Hepatocyte (in vitro differentiated cells): ENCODE results near the gene OR2L8. TPM values are rescaled to one million over a fixed set of nuclear protein-coding genes. Genes with fewer than 3 reads are reported as not detected.

Source experiments
- DNase-seq: peaks from one replicate; pipeline ENCODE4 v3.0.0-alpha.2; 2016; ENCODE audit warnings: low spot score
- H2AFZ ChIP-seq: fragments of 200-600 bp; sonication (generic); 2 replicates; pipeline ENCODE4 v1.6.0; 2016; ENCODE audit warnings: antibody characterized with exemption, mild to moderate bottlenecking
- H3K27ac ChIP-seq: fragments of 200-600 bp; sonication (generic); 2 replicates; pipeline ENCODE4 v1.5.1; 2016; ENCODE audit warnings: mild to moderate bottlenecking
- H3K27me3 ChIP-seq: fragments of 200-600 bp; sonication (generic); 2 replicates; pipeline ENCODE4 v1.6.1; 2016
- H3K36me3 ChIP-seq: fragments of 200-600 bp; sonication (generic); replicated peaks from 2 replicates; pipeline ENCODE4 v1.5.1; 2016; ENCODE audit warnings: low read depth; ENCODE audit not compliant: insufficient read depth
- H3K4me1 ChIP-seq: fragments of 200-600 bp; sonication (generic); 2 replicates; pipeline ENCODE4 v1.5.1; 2016; ENCODE audit warnings: mild to moderate bottlenecking, moderate library complexity; ENCODE audit not compliant: insufficient read depth
- H3K4me2 ChIP-seq: fragments of 200-600 bp; sonication (generic); 2 replicates; pipeline ENCODE4 v1.6.0; 2016
- H3K4me3 ChIP-seq: fragments of 200-600 bp; sonication (generic); 2 replicates; pipeline ENCODE4 v1.5.1; 2016; ENCODE audit warnings: mild to moderate bottlenecking
- H3K79me2 ChIP-seq: fragments of 200-600 bp; sonication (generic); 2 replicates; pipeline ENCODE4 v1.6.0; 2017; ENCODE audit warnings: mild to moderate bottlenecking
- H3K9me2 ChIP-seq: fragments of 200-600 bp; sonication (generic); replicated peaks from 2 replicates; pipeline ENCODE4 v1.6.0; 2017; ENCODE audit warnings: mild to moderate bottlenecking; ENCODE audit not compliant: insufficient read depth
- H3K9me3 ChIP-seq: fragments of 200-600 bp; sonication (generic); 2 replicates; pipeline ENCODE4 v1.5.1; 2016; ENCODE audit warnings: low read depth, mild to moderate bottlenecking
- H4K20me1 ChIP-seq: fragments of 200-600 bp; sonication (generic); 2 replicates; pipeline ENCODE4 v1.6.0; 2016; ENCODE audit warnings: mild to moderate bottlenecking; ENCODE audit not compliant: insufficient read depth, poor library complexity, severe bottlenecking
- CTCF ChIP-seq: fragments of 200-600 bp; sonication (generic); IDR thresholded peaks from 2 replicates; pipeline ENCODE4 v1.5.1; 2016; ENCODE audit warnings: antibody characterized with exemption, mild to moderate bottlenecking; ENCODE audit not compliant: poor library complexity
- EZH2 ChIP-seq: fragments of 200-600 bp; sonication (generic); IDR thresholded peaks from 2 replicates; pipeline ENCODE4 v1.6.1; 2016; ENCODE audit warnings: antibody characterized with exemption, mild to moderate bottlenecking, borderline replicate concordance
- EZH2phosphoT487 ChIP-seq: fragments of 200-600 bp; sonication (generic); IDR thresholded peaks from one replicate; pipeline ENCODE4 v1.6.1; 2018; ENCODE audit warnings: antibody characterized with exemption, mild to moderate bottlenecking, low read depth, moderate library complexity; ENCODE audit not compliant: unreplicated experiment, severe bottlenecking
- WGBS: methylation state at CpG from one replicate; pipeline ENCODE4 v1.1.6; 2016; ENCODE audit warnings: low lambda C conversion rate; ENCODE audit errors: missing lambda C conversion rate; 5-methylcytosine and 5-hydroxymethylcytosine counted together
- polyA plus RNA-seq: library from polyadenylated mRNA; unstranded; fragments of >200 nt; fragmentation: Nextera tagmentation; extraction: Ambion mirVana; gene quantifications from 2 replicates; pipeline ENCODE4 v1.2.1, GENCODE V29; 2016
- small RNA-seq: library from RNA; depleted of rRNA; stranded (forward); fragments of <200 nt; gene quantifications from one replicate; pipeline ENCODE3, GENCODE V24; 2014
- total RNA-seq: library from RNA; depleted of rRNA; stranded (reverse); fragments of >200 nt; gene quantifications from 2 replicates; pipeline ENCODE4 v1.2.3, GENCODE V29; 2014

The OR2L8 gene
- total and polyA plus RNA-seq, 2 experiments from 2014 or later, result not detected

- H3K79me2 ChIP-seq, result no peaks in the 10 kb centered on the region
- no peak overlapping the region for H3K4me3 ChIP-seq
- no peak overlapping the region for H3K27ac ChIP-seq
- H3K27me3 ChIP-seq, result no peaks in the 10 kb centered on the region
- WGBS, result 55% methylated on average over 2 of the region's 2 CpGs
- no peaks in the 10 kb centered on the region for H3K9me2 ChIP-seq
- TF ChIP-seq EZH2phosphoT487 (no peak), EZH2 (no peak), CTCF (no peak)
- no peak overlapping the region for H2AFZ ChIP-seq
- H3K9me3 ChIP-seq, result no peaks in the 10 kb centered on the region
- DNase-seq, result no peak
- H3K36me3 ChIP-seq, result no peaks in the 10 kb centered on the region
- no peaks in the 10 kb centered on the region for H3K4me1 ChIP-seq
- no peak overlapping the region for H3K4me2 ChIP-seq
- no peaks in the 10 kb centered on the region for H4K20me1 ChIP-seq
These were observed 44.3 kb downstream of the OR2L8 start for GRCh38 chr1:247992986-247993385.

GRCh38 chr1:247998811-247999210, 50.2 kb downstream of the OR2L8 start:
- no peak overlapping the region for H3K27ac ChIP-seq
- H2AFZ ChIP-seq, result no peak overlapping the region
- no peak for DNase-seq
- no peaks in the 10 kb centered on the region for H3K9me3 ChIP-seq
- no peaks in the 10 kb centered on the region for H3K36me3 ChIP-seq
- 13% methylated on average over 2 of the region's 2 CpGs for WGBS
- no peaks in the 10 kb centered on the region for H4K20me1 ChIP-seq
- H3K4me2 ChIP-seq, result no peak overlapping the region
- no peaks in the 10 kb centered on the region for H3K27me3 ChIP-seq
- H3K4me1 ChIP-seq, result no peaks in the 10 kb centered on the region
- TF ChIP-seq CTCF, result no peak
- no peak for TF ChIP-seq EZH2
- TF ChIP-seq EZH2phosphoT487, result no peak
- H3K9me2 ChIP-seq, result no peaks in the 10 kb centered on the region
- no peaks in the 10 kb centered on the region for H3K79me2 ChIP-seq
- H3K4me3 ChIP-seq, result no peak overlapping the region

Small RNA genes within 50 kb of the gene (small RNA-seq; reads per million reads assigned to genes)
- gene RF00019, result not detected

Other genes with a start within 250 kb of the OR2L8 start
- not detected in 2 replicates for gene OR6F1, start 232.2 kb upstream of the OR2L8 start, total RNA-seq
- gene OR6F1, start 232.2 kb upstream of the OR2L8 start, polyA plus RNA-seq, result not detected in 2 replicates
- gene OR14K1, start 210.2 kb upstream of the OR2L8 start, total RNA-seq, result not detected in 2 replicates
- not detected in 2 replicates for gene OR14K1, start 210.2 kb upstream of the OR2L8 start, polyA plus RNA-seq
- gene OR14A2, start 200.7 kb upstream of the OR2L8 start, total RNA-seq, result not detected in 2 replicates
- gene OR14A2, start 200.7 kb upstream of the OR2L8 start, polyA plus RNA-seq, result not detected in 2 replicates
- not detected in 2 replicates for gene OR1C1, start 188.3 kb upstream of the OR2L8 start, total RNA-seq
- not detected in 2 replicates for gene OR1C1, start 188.3 kb upstream of the OR2L8 start, polyA plus RNA-seq
- not detected in 2 replicates for gene OR14A16, start 124.7 kb upstream of the OR2L8 start, total RNA-seq
- not detected in 2 replicates for gene OR14A16, start 124.7 kb upstream of the OR2L8 start, polyA plus RNA-seq
- not detected in 2 replicates for gene OR11L1, start 107.0 kb upstream of the OR2L8 start, total RNA-seq
- gene OR11L1, start 107.0 kb upstream of the OR2L8 start, polyA plus RNA-seq, result not detected in 2 replicates
- not detected in 2 replicates for gene TRIM58, start 91.7 kb upstream of the OR2L8 start, total RNA-seq
- 0.05 TPM in 1 of 2 replicates, not detected in the other for gene TRIM58, start 91.7 kb upstream of the OR2L8 start, polyA plus RNA-seq
- not detected in 2 replicates for gene OR2W3, start 53.3 kb upstream of the OR2L8 start, total RNA-seq
- not detected in 2 replicates for gene OR2W3, start 53.3 kb upstream of the OR2L8 start, polyA plus RNA-seq
- not detected in 2 replicates for gene OR2T8, start 28.6 kb upstream of the OR2L8 start, total RNA-seq
- gene OR2T8, start 28.6 kb upstream of the OR2L8 start, polyA plus RNA-seq, result not detected in 2 replicates
- not detected in 2 replicates for gene OR2AJ1, start 24.0 kb upstream of the OR2L8 start, total RNA-seq
- gene OR2AJ1, start 24.0 kb upstream of the OR2L8 start, polyA plus RNA-seq, result not detected in 2 replicates
- not detected in 2 replicates for gene OR2AK2, start 16.4 kb downstream of the OR2L8 start, total RNA-seq
- gene OR2AK2, start 16.4 kb downstream of the OR2L8 start, polyA plus RNA-seq, result not detected in 2 replicates
- gene OR2L5, start 64.8 kb downstream of the OR2L8 start, total RNA-seq, result not detected in 2 replicates
- not detected in 2 replicates for gene OR2L5, start 64.8 kb downstream of the OR2L8 start, polyA plus RNA-seq
- not detected in 2 replicates for gene OR2L2, start 81.2 kb downstream of the OR2L8 start, total RNA-seq
- gene OR2L2, start 81.2 kb downstream of the OR2L8 start, polyA plus RNA-seq, result 0.06 and 0.09 TPM in 2 replicates
- not detected in 2 replicates for gene OR2L3, start 98.0 kb downstream of the OR2L8 start, total RNA-seq
- gene OR2L3, start 98.0 kb downstream of the OR2L8 start, polyA plus RNA-seq, result not detected in 2 replicates
- gene OR2L13, start 146.3 kb downstream of the OR2L8 start, total RNA-seq, result not detected in 2 replicates
- gene OR2L13, start 146.3 kb downstream of the OR2L8 start, polyA plus RNA-seq, result not detected in 2 replicates
- gene OR2M5, start 196.3 kb downstream of the OR2L8 start, total RNA-seq, result not detected in 2 replicates
- gene OR2M5, start 196.3 kb downstream of the OR2L8 start, polyA plus RNA-seq, result not detected in 2 replicates
- gene OR2M2, start 226.0 kb downstream of the OR2L8 start, total RNA-seq, result not detected in 2 replicates
- not detected in 2 replicates for gene OR2M2, start 226.0 kb downstream of the OR2L8 start, polyA plus RNA-seq
- gene OR2M3, start 248.4 kb downstream of the OR2L8 start, total RNA-seq, result not detected in 2 replicates
- not detected in 2 replicates for gene OR2M3, start 248.4 kb downstream of the OR2L8 start, polyA plus RNA-seq